ENCODE results near the gene ADPRM.

- TF ChIP-seq CTCF (IDR thresholded peaks at IDR 0.05) (no peak), POLR2A (IDR thresholded peaks at IDR 0.05) (no peak)
These were observed 48.4 kb upstream of the ADPRM start for GRCh38 chr17:10648956-10649355.
